Spleen (tissue), 7 donors: ENCODE measurements around the gene TRIM26.

Source experiments
- POLR2A ChIP-seq, 3 donors: fragments of 450-650 bp; IDR thresholded peaks; one replicate each; pipeline ENCODE4 v1.5.1; 2017; ENCODE audit warnings: antibody characterized with exemption in 3 of 3, mild to moderate bottlenecking in 1 of 3
- POLR2AphosphoS5 ChIP-seq, 3 donors: sonication (generic); formaldehyde crosslinking; IDR thresholded peaks; one replicate each; pipeline ENCODE4 v1.5.1; 2017; ENCODE audit warnings: antibody characterized with exemption in 3 of 3
- TF ChIP-seq, protein P1 (sequence below), 11 experiments: fragments of 200-600 bp in 7 of 11; fragments of 450-650 bp in 4 of 11; sonication (generic) in 4 of 11; IDR thresholded peaks in 8 of 11; conservative IDR thresholded peaks in 3 of 11; 1 replicate in 7 of 11; 2 replicates in 4 of 11; pipeline versions ENCODE4 v1.4.0 to v1.8.0; 2016 to 2021; ENCODE audit warnings: antibody characterized with exemption in 11 of 11, inconsistent platforms in 4 of 11, mild to moderate bottlenecking in 1 of 11
- donor health status: DM: no; HTN: no; CAD: no; lungs with moderate emphysema.
- donor health status: DM: no; HTN: no; CAD: no.
- donor health status: DM: no; HTN: no; CAD: no.

DNA sequence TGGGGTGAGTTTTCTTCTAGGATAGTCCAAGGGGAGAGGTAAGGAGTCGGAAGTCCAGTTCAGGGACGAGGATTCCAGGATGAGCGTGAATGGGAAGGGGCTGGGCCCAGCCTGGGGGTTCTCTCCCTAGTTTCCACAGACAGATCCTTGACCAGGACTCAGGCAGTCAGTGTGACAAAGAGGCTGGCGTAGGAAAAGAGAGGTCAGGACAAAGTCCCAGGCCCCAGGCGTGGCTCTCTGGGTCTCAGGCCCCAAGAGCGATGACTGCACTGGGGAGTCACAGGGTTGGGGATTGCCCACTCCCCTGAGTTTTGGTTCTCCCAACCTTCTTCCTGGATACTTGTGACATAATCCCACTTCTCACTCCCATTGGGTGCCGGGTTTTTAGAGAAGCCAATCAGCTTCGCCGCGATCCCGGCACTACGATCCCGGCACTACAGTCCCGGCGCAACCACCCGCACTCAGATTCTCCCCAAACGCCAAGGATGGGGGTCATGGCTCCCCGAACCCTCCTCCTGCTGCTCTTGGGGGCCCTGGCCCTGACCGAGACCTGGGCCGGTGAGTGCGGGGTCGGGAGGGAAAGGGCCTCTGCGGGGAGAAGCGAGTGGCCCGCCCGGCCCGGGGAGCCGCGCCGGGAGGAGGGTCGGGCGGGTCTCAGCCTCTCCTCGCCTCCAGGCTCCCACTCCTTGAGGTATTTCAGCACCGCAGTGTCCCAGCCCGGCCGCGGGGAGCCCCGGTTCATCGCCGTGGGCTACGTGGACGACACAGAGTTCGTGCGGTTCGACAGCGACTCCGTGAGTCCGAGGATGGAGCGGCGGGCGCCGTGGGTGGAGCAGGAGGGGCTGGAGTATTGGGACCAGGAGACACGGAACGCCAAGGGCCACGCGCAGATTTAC is 46.2 kb upstream of the TRIM26 start:
- TF ChIP-seq, protein P1, sequence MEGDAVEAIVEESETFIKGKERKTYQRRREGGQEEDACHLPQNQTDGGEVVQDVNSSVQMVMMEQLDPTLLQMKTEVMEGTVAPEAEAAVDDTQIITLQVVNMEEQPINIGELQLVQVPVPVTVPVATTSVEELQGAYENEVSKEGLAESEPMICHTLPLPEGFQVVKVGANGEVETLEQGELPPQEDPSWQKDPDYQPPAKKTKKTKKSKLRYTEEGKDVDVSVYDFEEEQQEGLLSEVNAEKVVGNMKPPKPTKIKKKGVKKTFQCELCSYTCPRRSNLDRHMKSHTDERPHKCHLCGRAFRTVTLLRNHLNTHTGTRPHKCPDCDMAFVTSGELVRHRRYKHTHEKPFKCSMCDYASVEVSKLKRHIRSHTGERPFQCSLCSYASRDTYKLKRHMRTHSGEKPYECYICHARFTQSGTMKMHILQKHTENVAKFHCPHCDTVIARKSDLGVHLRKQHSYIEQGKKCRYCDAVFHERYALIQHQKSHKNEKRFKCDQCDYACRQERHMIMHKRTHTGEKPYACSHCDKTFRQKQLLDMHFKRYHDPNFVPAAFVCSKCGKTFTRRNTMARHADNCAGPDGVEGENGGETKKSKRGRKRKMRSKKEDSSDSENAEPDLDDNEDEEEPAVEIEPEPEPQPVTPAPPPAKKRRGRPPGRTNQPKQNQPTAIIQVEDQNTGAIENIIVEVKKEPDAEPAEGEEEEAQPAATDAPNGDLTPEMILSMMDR (IDR thresholded peaks at IDR 0.05 in 8 of 11, conservative IDR thresholded peaks at IDR 0.05 in 3 of 11), result peak in 6 of 11 experiments; percentile 7 to 53 (median 21)
- TF ChIP-seq POLR2A (IDR thresholded peaks at IDR 0.05) (no peak), POLR2AphosphoS5 (IDR thresholded peaks at IDR 0.05) (peak; percentile 67 to 75 (median 72))
